DMS153 treated with DMSO at 0.1 percent for 48 hours (cell line): ENCODE results near the gene FES.
"Not testable (repeated sequence)": the region's sequence is repeated elsewhere in the genome, so short reads cannot be mapped to it uniquely, and the experiment has no call there.

Experiments used
- DNase-seq: peaks from one replicate; lab custom pipeline; 2025; ENCODE audit not compliant: unreplicated experiment; lab: John Stamatoyannopoulos, UW

The FES gene

GRCh38 chr15:90890839-90891238 is 6.5 kb downstream of the FES start:
- no peak for DNase-seq

DNA sequence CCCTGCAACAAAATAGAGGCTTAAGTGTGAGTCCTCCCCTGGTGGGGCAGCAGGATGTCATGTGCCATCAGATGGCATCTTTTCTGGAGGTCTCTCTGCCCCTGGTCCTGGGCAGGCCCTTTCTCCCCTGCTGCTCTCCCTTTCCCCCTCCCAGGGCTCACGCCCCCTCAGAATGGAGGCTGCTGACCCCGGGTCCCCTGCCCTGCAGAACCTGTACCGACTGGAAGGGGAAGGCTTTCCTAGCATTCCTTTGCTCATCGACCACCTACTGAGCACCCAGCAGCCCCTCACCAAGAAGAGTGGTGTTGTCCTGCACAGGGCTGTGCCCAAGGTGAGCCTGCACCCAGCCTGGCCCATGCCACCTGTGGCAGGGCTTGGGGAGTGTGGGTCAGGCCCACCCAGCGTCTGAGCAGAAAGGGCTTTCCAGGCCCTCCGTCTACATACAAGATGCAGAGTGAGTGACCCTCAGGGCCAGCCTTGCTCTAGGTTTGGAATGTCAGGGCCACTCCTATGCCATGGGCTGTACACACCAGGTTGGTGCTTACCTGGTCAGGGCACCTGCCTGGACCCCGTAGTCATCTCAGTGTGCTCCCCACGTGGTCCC is 7.1 kb downstream of the FES start:
- no peak for DNase-seq

- no peak for DNase-seq
Measured at GRCh38 chr15:90892023-90892422, 7.7 kb downstream of the FES start.

DNA sequence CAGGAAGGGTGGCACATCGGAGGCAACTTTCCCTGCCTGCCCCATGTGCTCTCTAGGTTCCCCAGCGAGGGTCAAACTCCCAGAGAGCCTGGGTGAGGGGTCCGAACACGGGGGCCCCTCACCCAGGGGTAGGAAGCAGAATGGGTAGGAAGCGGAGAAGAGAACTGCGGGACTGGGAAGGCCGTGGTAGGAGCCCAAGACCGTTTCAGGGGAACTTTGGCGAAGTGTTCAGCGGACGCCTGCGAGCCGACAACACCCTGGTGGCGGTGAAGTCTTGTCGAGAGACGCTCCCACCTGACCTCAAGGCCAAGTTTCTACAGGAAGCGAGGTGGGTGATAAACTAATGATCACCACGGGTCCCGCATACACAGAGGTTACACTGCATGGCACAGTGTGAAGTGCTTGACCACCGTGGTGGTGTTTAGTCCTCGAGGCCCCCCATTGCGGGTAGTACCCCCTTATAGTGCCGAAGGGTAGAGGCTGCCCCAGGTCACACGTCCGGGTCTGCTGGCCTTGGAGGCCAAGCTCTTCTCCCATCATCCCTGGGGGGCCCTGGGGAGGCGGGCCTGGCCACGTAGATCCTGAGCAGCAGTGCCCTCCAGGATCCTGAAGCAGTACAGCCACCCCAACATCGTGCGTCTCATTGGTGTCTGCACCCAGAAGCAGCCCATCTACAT is 8.3 kb downstream of the FES start:
- DNase-seq: no peak

DNA sequence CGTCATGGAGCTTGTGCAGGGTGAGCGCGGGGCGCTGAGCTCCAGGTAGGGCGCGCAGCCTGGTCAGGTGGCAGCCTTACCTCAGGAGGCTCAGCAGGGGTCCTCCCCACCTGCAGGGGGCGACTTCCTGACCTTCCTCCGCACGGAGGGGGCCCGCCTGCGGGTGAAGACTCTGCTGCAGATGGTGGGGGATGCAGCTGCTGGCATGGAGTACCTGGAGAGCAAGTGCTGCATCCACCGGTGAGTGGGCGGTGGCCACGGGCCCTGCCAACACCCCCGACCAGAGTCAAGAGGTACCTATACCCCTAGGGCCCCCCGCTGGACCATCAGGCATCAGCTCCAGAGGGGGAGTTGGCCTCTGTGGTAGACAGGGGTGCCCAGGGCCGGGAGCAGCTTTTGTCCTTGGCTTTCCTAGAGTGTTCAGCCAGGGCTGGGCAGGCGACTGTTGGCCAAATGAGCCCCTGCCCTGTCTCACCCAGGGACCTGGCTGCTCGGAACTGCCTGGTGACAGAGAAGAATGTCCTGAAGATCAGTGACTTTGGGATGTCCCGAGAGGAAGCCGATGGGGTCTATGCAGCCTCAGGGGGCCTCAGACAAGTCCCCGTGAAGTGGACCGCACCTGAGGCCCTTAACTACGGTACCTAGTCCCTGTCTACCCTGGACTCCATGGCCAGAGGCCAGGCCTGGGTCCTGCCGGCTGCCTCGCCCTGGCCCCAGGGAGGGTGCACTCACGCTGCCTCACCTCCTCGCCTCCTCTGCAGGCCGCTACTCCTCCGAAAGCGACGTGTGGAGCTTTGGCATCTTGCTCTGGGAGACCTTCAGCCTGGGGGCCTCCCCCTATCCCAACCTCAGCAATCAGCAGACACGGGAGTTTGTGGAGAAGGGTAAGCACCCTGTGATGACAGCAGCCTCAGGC is 9.1 kb downstream of the FES start:
- no peak for DNase-seq

DNA sequence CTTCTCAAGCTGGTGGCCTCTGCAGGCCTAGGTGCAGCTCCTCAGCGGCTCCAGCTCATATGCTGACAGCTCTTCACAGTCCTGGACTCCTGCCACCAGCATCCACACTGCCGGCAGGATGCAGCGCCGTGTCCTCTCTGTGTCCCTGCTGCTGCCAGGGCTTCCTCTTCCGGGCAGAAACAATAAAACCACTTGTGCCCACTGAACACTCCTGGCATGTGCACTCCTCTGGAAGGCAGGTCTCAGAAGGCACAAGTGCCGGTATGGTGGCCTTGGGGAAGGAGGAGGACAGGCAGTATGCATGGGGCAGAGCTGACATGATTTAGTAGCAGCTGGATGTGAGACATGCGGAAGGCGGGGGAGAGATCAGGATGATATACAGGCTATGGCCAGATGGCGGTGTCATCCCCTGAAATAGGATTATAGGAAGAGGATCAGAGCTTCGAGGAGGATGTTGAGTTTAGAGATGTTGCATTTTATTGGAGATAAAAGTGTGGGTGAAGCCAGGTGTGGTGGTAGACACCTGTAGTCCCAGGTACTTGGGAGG is 11.3 kb downstream of the FES start:
- no peak for DNase-seq

GRCh38 chr15:90897131-90897655 is 12.9 kb downstream of the FES start:
- DNase-seq: not testable (repeated sequence)

GRCh38 chr15:90901175-90902039 is 17.1 kb downstream of the FES start:
- no peak for DNase-seq

DNA sequence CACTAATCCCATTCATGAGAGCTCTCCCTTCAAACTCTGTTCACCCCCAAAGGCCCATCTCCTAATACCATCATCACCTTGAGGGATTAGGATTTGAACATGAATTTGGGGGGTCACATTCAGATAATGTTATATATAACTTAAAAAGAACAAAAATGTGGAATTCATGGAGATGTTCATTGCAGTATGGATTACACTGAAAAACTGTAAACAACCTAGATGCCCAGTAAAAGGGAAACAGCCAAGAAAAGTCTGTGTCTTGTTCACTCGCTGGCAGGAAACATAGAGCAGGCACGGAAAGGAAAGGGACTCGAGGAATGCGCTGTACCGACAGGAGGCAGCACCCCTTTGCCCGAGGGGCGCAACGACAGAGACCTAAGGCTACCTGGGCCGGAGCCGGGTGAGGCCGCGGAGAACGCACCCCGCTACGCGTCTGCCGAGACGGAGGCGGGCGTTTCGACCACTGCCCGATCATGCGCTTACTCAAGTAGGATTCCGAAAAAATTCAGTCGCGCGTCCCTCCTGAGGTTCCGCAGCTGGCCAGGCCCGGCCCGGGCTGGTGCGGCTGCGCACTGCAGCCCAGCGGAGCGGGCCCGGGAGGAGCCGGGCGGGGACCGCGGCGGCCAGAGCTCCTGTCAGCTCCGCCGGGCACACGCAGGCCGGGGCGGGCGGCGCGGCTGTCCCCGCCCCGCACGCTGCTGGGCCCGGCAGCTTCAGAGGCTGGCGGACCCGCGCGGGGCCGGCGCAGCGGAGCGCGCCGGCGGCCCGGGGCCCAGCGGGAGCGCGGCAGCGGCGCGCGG is 17.9 kb downstream of the FES start:
- DNase-seq: no peak

- no peak for DNase-seq
Measured at GRCh38 chr15:90902840-90903732, 18.8 kb downstream of the FES start, which contains the start of gene MAN2A2. TSS of gene MAN2A2 (plus strand) at chr15:90903302. CDS start at chr15:90904208, 906 bp downstream.

DNA sequence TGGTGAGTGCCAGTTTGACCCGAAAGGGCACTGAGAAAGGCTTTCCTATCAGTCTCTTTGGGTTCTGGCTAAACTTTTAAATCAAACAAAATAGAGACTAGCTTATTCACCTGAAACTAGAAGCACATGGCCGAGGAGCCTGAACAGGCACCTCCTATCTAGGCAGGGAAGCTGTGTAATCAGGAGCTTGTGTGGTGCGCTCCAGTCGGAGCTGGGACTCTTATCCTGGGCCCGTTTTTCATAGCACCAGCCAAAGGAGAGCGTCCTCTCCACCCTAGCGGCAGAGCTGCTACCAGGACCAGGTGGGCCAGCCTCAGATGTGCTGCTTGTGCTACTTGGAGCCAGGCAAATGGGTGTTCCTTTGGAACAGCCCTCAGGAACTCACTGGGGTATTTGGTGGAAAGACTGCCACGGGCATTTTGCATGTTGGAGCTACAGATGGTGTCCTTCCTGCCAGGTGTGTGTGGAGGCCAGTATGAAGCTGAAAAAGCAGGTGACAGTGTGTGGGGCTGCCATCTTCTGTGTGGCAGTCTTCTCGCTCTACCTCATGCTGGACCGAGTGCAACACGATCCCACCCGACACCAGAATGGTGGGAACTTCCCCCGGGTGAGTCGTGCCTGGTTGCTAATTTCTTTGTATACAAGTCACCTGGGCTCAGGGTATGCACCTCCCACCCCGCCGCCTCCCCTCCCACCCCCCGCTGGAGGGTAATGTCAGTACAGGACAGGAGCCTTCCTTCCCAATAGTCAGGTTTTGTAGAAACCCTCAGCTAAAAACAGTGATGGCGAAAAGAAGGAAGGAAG is 19.6 kb downstream of the FES start:
- DNase-seq: no peak

DNA sequence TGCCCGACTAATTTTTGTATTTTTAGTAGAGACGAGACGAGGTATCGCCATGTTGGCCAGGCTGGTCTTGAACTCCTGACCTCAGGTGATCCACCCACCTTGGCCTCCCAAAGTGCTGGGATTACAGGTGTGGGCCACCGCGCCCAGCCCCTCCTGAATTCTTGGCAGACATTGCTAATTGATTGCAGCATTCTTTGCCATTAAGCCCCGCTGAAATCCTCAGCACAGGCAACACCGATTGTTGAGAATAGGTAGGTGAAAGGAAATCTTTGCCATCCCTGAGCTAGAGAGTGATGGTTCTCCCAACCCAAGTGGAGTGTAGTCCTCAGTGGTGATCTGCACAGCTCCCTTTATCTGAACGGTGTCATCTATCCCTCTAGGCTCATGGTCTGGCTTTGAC is 20.4 kb downstream of the FES start:
- DNase-seq: no peak

DNA sequence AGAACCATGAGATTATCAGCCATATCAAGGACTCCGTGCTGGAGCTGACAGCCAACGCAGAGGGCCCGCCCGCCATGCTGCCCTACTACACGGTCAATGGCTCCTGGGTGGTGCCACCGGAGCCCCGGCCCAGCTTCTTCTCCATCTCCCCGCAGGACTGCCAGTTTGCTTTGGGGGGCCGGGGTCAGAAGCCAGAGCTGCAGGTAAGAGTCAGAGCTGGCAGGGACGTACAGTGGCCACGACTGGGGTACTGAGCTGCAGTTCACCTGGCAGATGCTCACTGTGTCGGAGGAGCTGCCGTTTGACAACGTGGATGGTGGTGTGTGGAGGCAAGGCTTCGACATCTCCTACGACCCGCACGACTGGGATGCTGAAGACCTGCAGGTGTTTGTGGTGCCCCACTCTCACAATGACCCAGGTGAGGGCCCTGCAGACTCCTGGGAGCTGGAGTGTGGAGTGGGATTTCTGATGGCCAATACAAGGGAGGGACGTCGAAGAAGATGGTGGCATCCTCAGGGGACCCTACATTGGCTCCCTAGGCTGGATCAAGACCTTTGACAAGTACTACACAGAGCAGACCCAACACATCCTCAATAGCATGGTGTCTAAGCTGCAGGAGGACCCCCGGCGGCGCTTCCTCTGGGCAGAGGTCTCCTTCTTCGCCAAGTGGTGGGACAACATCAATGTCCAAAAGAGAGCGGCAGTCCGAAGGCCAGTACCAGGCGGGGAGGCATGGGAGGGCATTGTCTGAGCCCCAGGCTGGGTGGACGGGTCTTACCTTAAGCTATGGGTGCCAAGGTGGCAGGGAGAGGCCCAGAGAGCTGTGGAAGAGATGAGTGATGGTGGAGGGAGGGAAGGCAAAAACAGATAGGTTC is 21.2 kb downstream of the FES start:
- DNase-seq: no peak

DNA sequence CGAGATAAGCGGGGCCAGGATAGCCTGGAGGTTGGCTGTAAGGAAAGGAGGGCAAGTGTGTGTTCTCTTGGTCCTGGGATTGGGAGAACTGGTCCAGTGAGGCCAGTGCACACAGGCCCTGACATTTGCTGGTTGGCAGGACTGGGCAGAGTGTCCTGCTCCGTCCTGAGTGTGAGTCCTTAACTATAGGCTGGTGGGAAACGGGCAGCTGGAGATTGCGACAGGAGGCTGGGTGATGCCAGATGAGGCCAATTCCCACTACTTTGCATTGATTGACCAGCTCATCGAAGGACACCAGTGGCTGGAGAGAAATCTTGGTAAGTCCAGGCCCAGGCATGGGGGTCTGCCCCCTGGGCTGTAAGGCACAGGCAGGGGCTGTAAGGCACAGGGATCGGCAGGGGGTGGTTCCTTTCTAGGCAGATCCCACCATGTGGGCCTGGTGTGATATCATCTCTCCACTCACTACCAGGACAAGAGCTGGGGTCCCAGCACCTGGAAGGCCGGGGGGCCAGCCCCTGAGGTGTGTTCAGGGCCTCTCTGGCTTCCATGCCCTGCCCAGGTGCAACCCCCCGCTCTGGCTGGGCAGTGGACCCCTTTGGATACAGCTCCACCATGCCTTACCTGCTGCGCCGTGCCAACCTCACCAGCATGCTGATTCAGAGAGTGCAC is 22.0 kb downstream of the FES start:
- no peak for DNase-seq

DNA sequence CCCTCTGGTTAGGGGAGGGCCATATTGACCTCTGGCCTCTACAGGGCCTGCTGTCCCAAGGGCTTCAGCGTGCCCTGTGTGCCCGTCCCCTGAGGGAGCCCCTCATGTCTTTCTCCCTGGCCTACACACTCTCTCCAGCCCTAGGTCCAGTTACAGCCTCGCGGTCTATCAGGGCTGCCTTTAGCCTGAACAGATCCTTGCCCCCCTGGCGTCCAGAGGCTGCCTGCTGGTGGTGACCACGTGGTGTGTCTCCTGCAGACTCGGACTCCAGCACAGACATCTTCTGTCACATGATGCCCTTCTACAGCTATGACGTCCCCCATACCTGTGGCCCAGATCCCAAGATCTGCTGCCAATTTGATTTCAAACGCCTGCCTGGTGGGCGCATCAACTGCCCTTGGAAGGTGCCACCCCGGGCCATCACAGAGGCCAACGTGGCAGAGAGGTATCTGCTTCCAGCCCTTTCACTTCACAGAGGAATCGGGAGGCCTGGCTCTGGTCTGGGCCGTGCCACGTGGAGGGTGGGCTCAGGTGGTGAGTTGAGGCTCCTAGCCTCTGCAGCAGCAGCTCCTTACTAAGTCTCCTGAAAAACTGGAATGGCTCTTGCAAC is 22.9 kb downstream of the FES start:
- DNase-seq: no peak
